GM08714 (cell line): Measurements from ENCODE around the gene SYNGAP1.
"Not testable (repeated sequence)": the region's sequence is repeated elsewhere in the genome, so short reads cannot be mapped to it uniquely, and the experiment has no call there.

Experiments used
- H3K4me3 ChIP-seq: fragments of 200-500 bp; sonication (Bioruptor generic); 2 replicates; pipeline ENCODE4 v1.5.1; 2014; ENCODE audit warnings: mild to moderate bottlenecking, low read length, inconsistent platforms
- ZNF274 ChIP-seq: IDR thresholded peaks from 2 replicates; pipeline ENCODE4 v1.6.1; 2012; ENCODE audit warnings: mild to moderate bottlenecking, low read depth, low read length

The SYNGAP1 gene

DNA sequence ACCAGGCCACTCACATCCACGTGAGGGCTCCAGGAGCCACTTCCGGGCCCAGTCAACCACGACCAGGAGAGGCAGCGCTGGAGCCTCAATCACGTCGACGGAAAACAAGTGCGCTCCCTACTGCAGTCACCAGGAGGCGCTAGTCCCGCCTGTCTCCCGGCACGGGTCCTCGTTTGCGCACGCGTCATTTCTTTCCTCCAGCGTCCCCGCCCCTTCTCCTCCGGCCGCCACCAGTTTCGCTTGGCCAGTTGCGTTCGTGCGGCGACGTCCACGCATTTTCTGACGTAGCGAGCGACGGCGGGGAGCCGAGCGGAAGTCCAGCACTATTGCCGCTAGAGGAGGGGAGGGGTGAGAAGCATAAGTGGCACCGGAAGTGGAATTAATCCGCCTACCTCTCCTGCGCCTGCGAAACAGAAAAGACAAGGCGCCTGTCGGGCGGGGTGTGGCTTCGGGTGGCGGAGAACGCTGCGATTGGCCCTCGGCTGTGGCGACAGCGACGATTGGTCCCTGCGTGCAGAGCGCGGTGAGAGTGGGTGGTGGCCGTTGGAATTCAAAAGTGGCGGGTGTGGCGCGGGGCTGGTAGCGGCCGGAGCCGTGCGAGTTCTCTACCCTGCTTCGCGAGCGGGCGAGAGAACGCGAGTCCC lies 28.5 kb upstream of the SYNGAP1 start, which contains the start of gene KIFC1:
TSS of gene KIFC1 (plus strand) at position 546 of the 644 bp plus-strand sequence. CDS start 163 bp downstream, outside the sequence.
- peak within 1 kb of the TSS; percentile 97 for H3K4me3 ChIP-seq
- no peak for TF ChIP-seq ZNF274

GRCh38 chr6:33391922-33392594 lies 27.8 kb upstream of the SYNGAP1 start:
- H3K4me3 ChIP-seq = peak overlapping the region; percentile 97
- TF ChIP-seq ZNF274 = no peak

- H3K4me3 ChIP-seq = peak overlapping the region; percentile 97
- TF ChIP-seq ZNF274 = no peak
Observed at GRCh38 chr6:33392595-33392948, 27.3 kb upstream of the SYNGAP1 start.

DNA sequence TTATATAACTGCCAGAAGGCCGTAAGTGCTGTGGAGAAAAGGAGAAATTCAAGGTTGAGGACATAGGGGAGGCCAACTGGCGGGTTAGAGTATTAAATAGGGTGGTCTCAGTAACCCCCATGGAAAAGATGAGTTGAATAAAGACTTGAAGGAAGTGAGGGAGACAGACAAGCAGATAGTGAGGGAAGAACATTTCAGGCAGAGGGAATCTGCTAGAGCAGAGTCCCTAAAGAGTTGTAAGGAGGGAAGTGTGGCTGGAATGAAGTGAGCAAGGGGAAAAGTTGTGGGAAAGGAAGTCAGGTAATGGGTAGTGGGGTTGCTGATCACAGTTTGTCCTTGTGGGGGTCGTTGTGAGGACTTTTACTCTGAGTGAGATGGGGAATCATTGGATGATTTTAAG lies 26.9 kb upstream of the SYNGAP1 start:
- TF ChIP-seq ZNF274 = no peak
- H3K4me3 ChIP-seq = peak overlapping the region; percentile 97

DNA sequence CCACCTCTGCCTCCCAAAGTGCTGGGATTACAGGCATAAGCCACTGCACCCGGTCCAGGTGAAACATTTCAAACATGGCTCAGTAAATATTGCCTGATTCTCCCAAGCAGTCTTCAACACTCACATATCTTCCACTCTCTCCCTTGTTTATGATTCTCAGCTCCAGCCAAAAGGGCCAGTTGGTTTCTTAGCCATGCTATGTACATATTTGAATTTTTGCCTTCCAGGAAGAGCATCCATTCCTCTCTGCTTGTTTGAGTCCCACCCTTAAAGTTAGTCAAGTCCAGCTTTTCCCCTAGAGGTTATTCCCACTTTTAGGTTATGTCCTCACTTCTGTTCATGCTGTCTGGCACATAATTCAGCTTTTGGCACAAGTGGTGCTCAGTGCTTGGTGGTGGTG lies 22.3 kb upstream of the SYNGAP1 start:
- H3K4me3 ChIP-seq = no peak overlapping the region
- TF ChIP-seq ZNF274 = no peak

GRCh38 chr6:33398601-33399000 lies 21.3 kb upstream of the SYNGAP1 start:
- H3K4me3 ChIP-seq = not testable (repeated sequence)

DNA sequence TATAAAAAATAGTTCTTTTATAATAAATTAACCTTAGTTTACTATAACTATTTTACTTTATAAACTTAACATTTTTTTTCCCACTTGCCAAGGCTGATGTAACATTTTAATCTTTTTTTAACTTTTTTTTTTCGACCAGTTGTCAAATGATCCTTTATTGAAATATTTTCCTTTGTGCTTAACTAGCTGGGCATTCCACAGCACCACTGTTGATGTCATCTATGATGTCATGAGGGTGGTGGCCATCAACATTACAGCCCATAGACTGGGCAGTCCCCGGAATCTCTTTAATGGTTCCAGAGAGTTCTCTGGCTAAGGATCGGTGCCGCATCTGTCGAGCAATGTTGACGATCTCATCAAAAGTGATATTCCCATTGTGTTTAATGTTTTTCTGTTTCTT lies 20.0 kb upstream of the SYNGAP1 start:
- H3K4me3 ChIP-seq = not testable (repeated sequence)

- no peak for TF ChIP-seq ZNF274
- no peak overlapping the region for H3K4me3 ChIP-seq
Observed at GRCh38 chr6:33404884-33405283, 15.0 kb upstream of the SYNGAP1 start.

- no peak overlapping the region for H3K4me3 ChIP-seq
- no peak for TF ChIP-seq ZNF274
Observed at GRCh38 chr6:33405386-33405940, 14.4 kb upstream of the SYNGAP1 start.

- TF ChIP-seq ZNF274 = no peak
- no peak overlapping the region for H3K4me3 ChIP-seq
Observed at GRCh38 chr6:33406126-33406525, 13.7 kb upstream of the SYNGAP1 start.

- H3K4me3 ChIP-seq = no peak overlapping the region
- TF ChIP-seq ZNF274 = no peak
Observed at GRCh38 chr6:33407132-33407718, 12.6 kb upstream of the SYNGAP1 start.

DNA sequence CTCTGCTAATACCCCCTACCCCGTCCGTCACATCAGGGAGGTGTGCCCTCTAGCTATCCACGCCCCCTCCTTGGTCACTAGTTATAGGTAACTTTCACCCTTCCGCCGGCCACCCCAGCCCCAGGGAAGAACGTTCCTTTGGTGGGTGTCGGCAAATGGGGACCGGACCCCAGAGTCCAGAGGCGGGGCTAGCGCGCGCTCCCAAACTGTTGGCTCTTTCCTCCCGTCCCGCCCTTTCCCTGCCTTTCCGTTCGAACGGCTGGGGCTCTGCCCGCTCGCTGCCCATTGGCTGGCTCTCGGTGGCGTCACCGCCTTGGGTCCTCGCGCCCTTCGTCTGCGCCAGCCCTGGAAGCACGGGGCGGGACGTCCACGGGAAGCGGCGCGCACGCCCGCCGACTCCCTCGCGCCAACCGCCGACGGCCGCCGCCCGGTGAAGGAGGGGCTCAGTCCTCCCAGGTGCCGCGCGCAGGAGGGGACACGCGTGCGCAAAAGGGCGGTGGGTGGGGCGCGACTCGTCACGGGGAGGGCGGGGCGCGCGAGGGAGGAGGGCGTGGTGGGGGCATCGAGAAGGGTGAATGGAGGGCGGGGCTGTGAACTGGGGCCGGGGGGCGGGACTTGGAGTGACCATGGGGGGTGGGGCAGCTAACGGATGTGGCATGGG lies 9.7 kb upstream of the SYNGAP1 start:
- no peak for TF ChIP-seq ZNF274
- H3K4me3 ChIP-seq = peak overlapping the region; percentile 65; the same call in 1 of the 2 replicates

GRCh38 chr6:33410711-33411631 lies 8.9 kb upstream of the SYNGAP1 start, which contains the start of gene PHF1:
PHF1 (plus strand) TSS chr6:33411014; CDS start chr6:33412264, 1,250 bp downstream.
- TF ChIP-seq ZNF274 = no peak
- H3K4me3 ChIP-seq = peak within 1 kb of the TSS; percentile 80
